ENCODE results near the gene CD7. TPM values are rescaled to one million over a fixed set of nuclear protein-coding genes. Genes with fewer than 3 reads are reported as not detected.

The CD7 gene
- polyA plus RNA-seq, 1 of the 3 experiments (the other 2 are of a cell fraction): 0.07 TPM

- H3K36me3 ChIP-seq (replicated peaks in 1 of 2; ENCODE audit: control insufficient read depth in 1 of 2, insufficient read depth in 2 of 2, low read length in 1 of 2): no peaks in the 10 kb centered on the region
- H3K4me2 ChIP-seq: no peak overlapping the region
- WGBS (ENCODE audit: low lambda C conversion rate): 82% methylated on average over 22 of the region's 28 CpGs
- no peak for DNase-seq
- no peaks in the 10 kb centered on the region for H3K79me2 ChIP-seq (ENCODE audit: insufficient read depth)
- H3F3A ChIP-seq (replicated peaks; ENCODE audit: insufficient read depth): peaks cover 4% of the 10 kb centered on the region
- ChIA-PET POLR2A (no interaction called here), CTCF (interaction anchor here (0.6 to 2.5 kb wide), 6 partner anchors 13 to 377 kb away, joined by 3 to 13 read pairs (median 4); no protein-coding TSS in a partner anchor)
- no peak overlapping the region for H3K9ac ChIP-seq
- no peaks in the 10 kb centered on the region; a peak in 1 of 4 replicates for H3K4me1 ChIP-seq (ENCODE audit: control insufficient read depth in 1 of 2, insufficient read depth in 2 of 2, low read depth in 1 of 2, low read length in 1 of 2)
- H3K27ac ChIP-seq (ENCODE audit: low read depth in 2 of 2, low read length in 1 of 2): no peak overlapping the region
- no peaks in the 10 kb centered on the region for H3K9me3 ChIP-seq
- TF ChIP-seq, protein P1, sequence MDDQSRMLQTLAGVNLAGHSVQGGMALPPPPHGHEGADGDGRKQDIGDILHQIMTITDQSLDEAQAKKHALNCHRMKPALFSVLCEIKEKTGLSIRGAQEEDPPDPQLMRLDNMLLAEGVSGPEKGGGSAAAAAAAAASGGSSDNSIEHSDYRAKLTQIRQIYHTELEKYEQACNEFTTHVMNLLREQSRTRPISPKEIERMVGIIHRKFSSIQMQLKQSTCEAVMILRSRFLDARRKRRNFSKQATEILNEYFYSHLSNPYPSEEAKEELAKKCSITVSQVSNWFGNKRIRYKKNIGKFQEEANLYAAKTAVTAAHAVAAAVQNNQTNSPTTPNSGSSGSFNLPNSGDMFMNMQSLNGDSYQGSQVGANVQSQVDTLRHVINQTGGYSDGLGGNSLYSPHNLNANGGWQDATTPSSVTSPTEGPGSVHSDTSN (IDR thresholded peaks at IDR 0.05): no peak
- no peak for TF ChIP-seq USF2 (IDR thresholded peaks at IDR 0.05; ENCODE audit: borderline replicate concordance, low read depth, low read length)
- no peak for TF ChIP-seq GATA2 (CRISPR knock-in tag; IDR thresholded peaks at IDR 0.05)
- TF ChIP-seq SIN3A (IDR thresholded peaks at IDR 0.05; ENCODE audit: borderline replicate concordance, low read depth, low read length): no peak
- TF ChIP-seq NRF1 (IDR thresholded peaks at IDR 0.05; ENCODE audit: low read depth, low read length): no peak
- TF ChIP-seq, protein P2, sequence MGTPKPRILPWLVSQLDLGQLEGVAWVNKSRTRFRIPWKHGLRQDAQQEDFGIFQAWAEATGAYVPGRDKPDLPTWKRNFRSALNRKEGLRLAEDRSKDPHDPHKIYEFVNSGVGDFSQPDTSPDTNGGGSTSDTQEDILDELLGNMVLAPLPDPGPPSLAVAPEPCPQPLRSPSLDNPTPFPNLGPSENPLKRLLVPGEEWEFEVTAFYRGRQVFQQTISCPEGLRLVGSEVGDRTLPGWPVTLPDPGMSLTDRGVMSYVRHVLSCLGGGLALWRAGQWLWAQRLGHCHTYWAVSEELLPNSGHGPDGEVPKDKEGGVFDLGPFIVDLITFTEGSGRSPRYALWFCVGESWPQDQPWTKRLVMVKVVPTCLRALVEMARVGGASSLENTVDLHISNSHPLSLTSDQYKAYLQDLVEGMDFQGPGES (IDR thresholded peaks at IDR 0.05; ENCODE audit: low read depth, low read length): no peak
- H3K27me3 ChIP-seq (ENCODE audit: insufficient read depth): no peaks in the 10 kb centered on the region; the same call in 1 of the 2 replicates
- H4K20me1 ChIP-seq (ENCODE audit: insufficient read depth): no peaks in the 10 kb centered on the region
- no peak overlapping the region for H2AFZ ChIP-seq (ENCODE audit: low read depth)
- H3K4me3 ChIP-seq (ENCODE audit: low read depth in 2 of 2, low read length in 1 of 2): no peak overlapping the region
- H3K9me2 ChIP-seq: no peaks in the 10 kb centered on the region
Measured at GRCh38 chr17:82313195-82314011, 4.0 kb downstream of the CD7 start.

DNA sequence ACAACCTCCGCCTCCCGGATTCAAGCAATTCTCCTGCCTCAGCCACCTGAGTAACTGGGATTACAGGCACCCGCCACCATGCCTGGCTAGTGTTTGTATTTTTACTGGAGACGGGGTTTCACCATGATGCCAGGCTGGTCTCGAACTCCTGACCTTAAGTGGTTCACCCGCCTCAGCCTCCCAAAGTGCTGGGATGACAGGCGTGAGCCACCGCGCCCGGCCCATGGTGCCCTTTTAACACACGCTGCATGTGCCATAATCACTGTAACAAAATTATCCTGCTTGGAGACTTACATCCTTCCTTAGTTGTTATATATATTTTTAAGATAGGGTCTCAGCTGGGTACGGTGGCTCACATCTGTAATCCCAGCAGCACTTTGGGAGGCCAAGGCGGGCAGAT is 5.4 kb downstream of the CD7 start:
- H3K36me3 ChIP-seq (replicated peaks in 1 of 2; ENCODE audit: control insufficient read depth in 1 of 2, insufficient read depth in 2 of 2, low read length in 1 of 2): no peaks in the 10 kb centered on the region
- no peaks in the 10 kb centered on the region; a peak in 1 of 4 replicates for H3K4me1 ChIP-seq (ENCODE audit: control insufficient read depth in 1 of 2, insufficient read depth in 2 of 2, low read depth in 1 of 2, low read length in 1 of 2)
- CTCF ChIA-PET: interaction anchor here (1.5 to 4.7 kb wide), 2 partner anchors 9 to 12 kb away, joined by 4 to 26 read pairs; no protein-coding TSS in a partner anchor
- H3K27ac ChIP-seq (ENCODE audit: low read depth in 2 of 2, low read length in 1 of 2): no peak overlapping the region
- no peak overlapping the region for H3K4me2 ChIP-seq
- no peaks in the 10 kb centered on the region for H3K79me2 ChIP-seq (ENCODE audit: insufficient read depth)
- H4K20me1 ChIP-seq (ENCODE audit: insufficient read depth): no peaks in the 10 kb centered on the region
- no peaks in the 10 kb centered on the region; the same call in 1 of the 2 replicates for H3K27me3 ChIP-seq (ENCODE audit: insufficient read depth)
- H3K9ac ChIP-seq: no peak overlapping the region
- POLR2A ChIA-PET: no interaction called here
- H3K9me3 ChIP-seq: no peaks in the 10 kb centered on the region
- WGBS (ENCODE audit: low lambda C conversion rate): 82% methylated on average over 13 of the region's 13 CpGs
- no peak overlapping the region for H3K4me3 ChIP-seq (ENCODE audit: low read depth in 2 of 2, low read length in 1 of 2)
- H3K9me2 ChIP-seq: no peaks in the 10 kb centered on the region
- DNase-seq: no peak
- H3F3A ChIP-seq (replicated peaks; ENCODE audit: insufficient read depth): no peaks in the 10 kb centered on the region
- no peak overlapping the region for H2AFZ ChIP-seq (ENCODE audit: low read depth)
- TF ChIP-seq, protein P3, sequence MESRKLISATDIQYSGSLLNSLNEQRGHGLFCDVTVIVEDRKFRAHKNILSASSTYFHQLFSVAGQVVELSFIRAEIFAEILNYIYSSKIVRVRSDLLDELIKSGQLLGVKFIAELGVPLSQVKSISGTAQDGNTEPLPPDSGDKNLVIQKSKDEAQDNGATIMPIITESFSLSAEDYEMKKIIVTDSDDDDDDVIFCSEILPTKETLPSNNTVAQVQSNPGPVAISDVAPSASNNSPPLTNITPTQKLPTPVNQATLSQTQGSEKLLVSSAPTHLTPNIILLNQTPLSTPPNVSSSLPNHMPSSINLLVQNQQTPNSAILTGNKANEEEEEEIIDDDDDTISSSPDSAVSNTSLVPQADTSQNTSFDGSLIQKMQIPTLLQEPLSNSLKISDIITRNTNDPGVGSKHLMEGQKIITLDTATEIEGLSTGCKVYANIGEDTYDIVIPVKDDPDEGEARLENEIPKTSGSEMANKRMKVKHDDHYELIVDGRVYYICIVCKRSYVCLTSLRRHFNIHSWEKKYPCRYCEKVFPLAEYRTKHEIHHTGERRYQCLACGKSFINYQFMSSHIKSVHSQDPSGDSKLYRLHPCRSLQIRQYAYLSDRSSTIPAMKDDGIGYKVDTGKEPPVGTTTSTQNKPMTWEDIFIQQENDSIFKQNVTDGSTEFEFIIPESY (IDR thresholded peaks at IDR 0.05; ENCODE audit: borderline replicate concordance, low read depth): no peak
- TF ChIP-seq TEAD4 (IDR thresholded peaks at IDR 0.05; ENCODE audit: borderline replicate concordance, insufficient read depth) (no peak), GABPA (IDR thresholded peaks at IDR 0.05; ENCODE audit: low read depth) (no peak), USF2 (IDR thresholded peaks at IDR 0.05; ENCODE audit: borderline replicate concordance, low read depth, low read length) (no peak)

Data from SK-N-SH (cell line).